H1 (cell line): ENCODE measurements around the gene SCN8A. TPM values are rescaled to one million over a fixed set of nuclear protein-coding genes. Genes with fewer than 3 reads are reported as not detected.

ENCODE experiments used
- ASH2L ChIP-seq: fragments of 200-600, 300-600 bp; sonication (generic); IDR thresholded peaks from one replicate; pipeline ENCODE4 v1.7.1; 2017; ENCODE audit warnings: low read length
- CHD7 ChIP-seq: fragments of 300-600 bp; sonication (generic); IDR thresholded peaks from 2 replicates; pipeline ENCODE4 v1.7.1; 2012; ENCODE audit warnings: low read length, moderate library complexity, mild to moderate bottlenecking, inconsistent platforms; ENCODE audit not compliant: insufficient replicate concordance
- TAF7 ChIP-seq: optimal IDR thresholded peaks from 2 replicates; pipeline ENCODE3; 2011; ENCODE audit warnings: low read depth, mild to moderate bottlenecking, inconsistent platforms, low read length, moderate library complexity, borderline replicate concordance
- polyA plus RNA-seq, 7 experiments: library from polyadenylated mRNA; depleted of rRNA in 3 of 7; stranded (reverse) in 5 of 7; unstranded in 2 of 7; fragments of >200 nt in 5 of 7; fragments of 200-250 nt in 2 of 7; gene quantifications; 1 replicate in 5 of 7; 2 replicates in 1 of 7; 4 replicates in 1 of 7; pipeline versions ENCODE4 v1.2.1 to v1.2.3, GENCODE V29; 2011 to 2013; ENCODE audit warnings: missing spikeins in 2 of 7, mixed read lengths in 2 of 7
- total RNA-seq: library from RNA; stranded (reverse); fragmentation: NEBNext Ultra II Directional; extraction: Animal tissue kit (Norgen Biotek cat#: 25700); gene quantifications from 2 replicates; pipeline ENCODE4 v1.2.1, GENCODE V29; 2021

The SCN8A gene
- total and polyA plus RNA-seq, 2 of the 8 experiments (the other 6 are each of a cell fraction or from before 2014, with no cell fraction given), result 6.3 to 10.7 TPM

- TF ChIP-seq CHD7 (no peak), ASH2L (no peak), TAF7 (no peak)
These were observed 218.2 kb downstream of the SCN8A start (continued) for GRCh38 chr12:51809193-51809592.
